Activated CD8-positive, alpha-beta memory T cell treated with anti-CD3 and anti-CD28 coated beads, Interleukin-2, amount 50 U/mL, for 48 hours (primary cell): ENCODE results near the gene RPTOR.
A peak's percentile ranks its signal among the peaks of the same experiment; 100 is the strongest.

ENCODE experiments used
- DNase-seq: peaks from one replicate; pipeline ENCODE4 v3.0.0-alpha.2; 2020

Gene RPTOR

GRCh38 chr17:80770881-80771611 lies 226.4 kb downstream of the RPTOR start:
- no peak for DNase-seq

- no peak for DNase-seq
These were observed 227.0 kb downstream of the RPTOR start for GRCh38 chr17:80771612-80772005.

- no peak for DNase-seq
These were observed 228.2 kb downstream of the RPTOR start for GRCh38 chr17:80772906-80773242.

- DNase-seq = no peak
These were observed 228.8 kb downstream of the RPTOR start for GRCh38 chr17:80773243-80773991.

DNA sequence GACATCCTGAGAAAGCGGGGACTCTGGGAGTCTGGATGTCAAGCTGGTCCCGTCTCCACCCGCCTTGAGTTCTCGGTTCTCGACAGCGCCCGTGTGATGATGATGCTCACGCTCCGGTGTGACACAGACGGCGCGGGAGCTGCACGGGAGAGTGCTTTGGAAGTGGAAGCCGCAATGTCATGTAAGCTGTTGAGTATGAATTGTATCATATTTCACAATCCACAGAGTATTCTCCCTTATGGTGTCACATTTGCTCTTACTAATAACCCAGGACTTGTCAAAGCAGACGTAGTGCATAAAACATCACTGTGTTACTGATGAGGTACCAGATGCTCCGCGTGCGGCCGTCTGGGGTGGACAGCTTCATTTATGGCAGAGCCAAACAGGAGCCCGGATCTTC lies 229.5 kb downstream of the RPTOR start:
- no peak for DNase-seq

DNA sequence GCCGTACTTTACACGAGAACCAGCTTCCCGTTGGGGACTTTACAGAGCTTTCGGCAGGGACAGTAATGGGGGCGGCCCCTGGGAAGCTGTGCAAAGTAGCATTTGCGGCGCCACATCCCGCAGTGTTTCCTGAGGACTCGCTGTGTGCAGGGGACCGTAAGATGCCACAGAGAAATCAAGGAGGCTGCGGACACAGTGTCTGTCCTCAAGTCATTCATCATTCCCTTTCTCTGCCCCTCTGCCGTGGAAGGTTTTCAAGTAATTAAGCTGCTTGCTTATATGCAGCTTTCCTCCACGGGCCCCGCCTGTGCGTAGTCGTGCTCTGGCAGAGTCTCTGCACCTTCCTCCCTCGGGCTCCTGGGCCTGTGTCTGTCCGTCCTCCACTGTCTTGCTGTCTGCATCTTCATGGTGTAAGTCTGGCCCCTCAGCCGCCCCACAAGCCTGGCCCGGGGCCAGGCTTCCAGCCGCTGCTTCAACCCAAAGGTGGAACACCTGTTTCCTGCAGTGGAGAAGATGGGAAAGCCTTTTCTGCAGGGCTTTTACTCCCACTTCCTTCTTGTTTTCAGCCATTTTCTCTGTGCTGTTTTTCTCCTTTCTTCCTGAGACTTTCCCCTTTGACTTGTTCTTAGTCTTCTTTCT lies 230.1 kb downstream of the RPTOR start:
- DNase-seq = no peak

DNA sequence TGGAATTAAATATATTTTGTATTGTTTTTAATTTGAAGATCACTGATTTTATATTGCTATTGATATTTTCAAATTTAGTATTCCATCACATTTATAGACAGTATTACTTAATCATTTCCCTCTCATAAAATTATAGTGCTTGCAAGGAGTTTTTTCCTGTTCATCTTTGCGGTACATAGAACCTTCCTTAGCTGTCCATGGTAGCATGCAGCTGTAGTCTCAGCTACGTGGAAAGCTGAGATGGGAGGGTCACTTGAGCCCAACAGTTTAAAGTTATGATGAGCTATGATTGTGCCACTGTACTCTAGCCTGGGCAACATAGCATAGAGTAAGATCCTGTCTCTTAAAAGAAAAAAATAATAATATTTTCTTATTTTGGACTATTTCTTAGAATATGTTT lies 231.2 kb downstream of the RPTOR start:
- DNase-seq = no peak

- no peak for DNase-seq
These were observed 232.6 kb downstream of the RPTOR start for GRCh38 chr17:80777274-80777673.

DNA sequence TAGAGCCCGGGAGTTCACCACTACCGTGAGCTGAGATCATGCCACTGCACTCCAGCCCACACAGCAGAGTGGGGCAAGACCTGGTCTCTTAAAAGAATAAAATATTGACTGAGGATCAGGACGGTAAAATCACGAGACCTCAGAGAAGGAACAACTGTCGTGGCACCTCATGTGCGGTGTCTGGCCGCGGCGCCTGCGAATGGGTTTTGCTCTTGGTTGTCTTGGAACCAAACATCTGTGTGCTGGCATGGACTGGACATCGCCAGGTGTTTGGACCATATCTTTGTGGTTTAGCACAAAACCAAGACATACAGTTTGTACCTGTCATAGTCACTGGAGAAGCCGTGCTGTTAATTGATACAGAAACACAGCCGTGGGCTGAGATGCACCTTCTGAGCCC lies 234.1 kb downstream of the RPTOR start:
- no peak for DNase-seq

GRCh38 chr17:80779336-80779735 lies 234.7 kb downstream of the RPTOR start:
- no peak for DNase-seq

DNA sequence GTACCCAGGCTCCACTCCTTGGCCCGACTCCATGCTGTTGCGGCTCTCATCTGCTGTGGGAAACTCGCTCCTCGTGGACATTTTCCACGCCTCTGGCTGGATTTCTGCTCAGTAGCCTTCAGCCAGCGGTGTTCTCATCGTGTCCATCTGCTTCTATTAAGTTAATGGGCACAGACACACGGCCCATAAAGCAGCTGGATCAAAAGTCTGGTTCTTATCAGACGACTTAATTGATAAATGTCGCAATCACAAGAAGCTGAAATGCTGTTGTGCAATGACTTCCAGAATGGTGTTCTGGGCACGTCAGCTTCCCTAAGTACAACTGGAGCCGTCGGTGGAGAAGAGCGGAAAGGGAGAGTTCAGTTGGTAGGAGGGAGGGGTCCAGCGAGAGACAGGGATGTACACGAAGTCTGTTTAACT lies 235.3 kb downstream of the RPTOR start:
- no peak for DNase-seq

GRCh38 chr17:80780381-80781198 lies 236.0 kb downstream of the RPTOR start:
- DNase-seq = no peak

GRCh38 chr17:80781211-80781610 lies 236.6 kb downstream of the RPTOR start:
- no peak for DNase-seq

DNA sequence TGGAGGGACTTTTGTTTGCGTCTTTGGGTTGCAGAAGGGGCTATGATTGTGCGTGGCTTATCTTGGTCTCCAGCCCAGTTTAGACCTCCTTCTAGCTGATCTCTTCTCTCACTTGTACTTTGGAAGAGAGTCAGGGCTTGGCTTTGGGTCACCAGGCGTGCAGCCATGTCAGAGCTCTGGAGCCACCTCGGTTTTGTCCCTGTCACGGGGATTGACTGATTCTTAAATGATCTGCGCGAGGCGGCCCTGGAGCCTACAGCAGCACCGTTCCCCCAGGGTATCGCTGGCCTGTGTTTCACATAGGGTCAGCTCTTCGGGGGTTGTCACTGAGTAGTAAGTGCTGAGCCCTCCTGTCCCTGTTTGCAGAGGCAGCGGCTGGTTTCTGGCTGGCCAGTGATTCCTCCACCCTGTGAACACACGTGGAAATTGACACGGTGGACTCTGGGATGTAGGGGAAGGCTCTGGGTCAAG lies 237.2 kb downstream of the RPTOR start:
- DNase-seq = no peak

DNA sequence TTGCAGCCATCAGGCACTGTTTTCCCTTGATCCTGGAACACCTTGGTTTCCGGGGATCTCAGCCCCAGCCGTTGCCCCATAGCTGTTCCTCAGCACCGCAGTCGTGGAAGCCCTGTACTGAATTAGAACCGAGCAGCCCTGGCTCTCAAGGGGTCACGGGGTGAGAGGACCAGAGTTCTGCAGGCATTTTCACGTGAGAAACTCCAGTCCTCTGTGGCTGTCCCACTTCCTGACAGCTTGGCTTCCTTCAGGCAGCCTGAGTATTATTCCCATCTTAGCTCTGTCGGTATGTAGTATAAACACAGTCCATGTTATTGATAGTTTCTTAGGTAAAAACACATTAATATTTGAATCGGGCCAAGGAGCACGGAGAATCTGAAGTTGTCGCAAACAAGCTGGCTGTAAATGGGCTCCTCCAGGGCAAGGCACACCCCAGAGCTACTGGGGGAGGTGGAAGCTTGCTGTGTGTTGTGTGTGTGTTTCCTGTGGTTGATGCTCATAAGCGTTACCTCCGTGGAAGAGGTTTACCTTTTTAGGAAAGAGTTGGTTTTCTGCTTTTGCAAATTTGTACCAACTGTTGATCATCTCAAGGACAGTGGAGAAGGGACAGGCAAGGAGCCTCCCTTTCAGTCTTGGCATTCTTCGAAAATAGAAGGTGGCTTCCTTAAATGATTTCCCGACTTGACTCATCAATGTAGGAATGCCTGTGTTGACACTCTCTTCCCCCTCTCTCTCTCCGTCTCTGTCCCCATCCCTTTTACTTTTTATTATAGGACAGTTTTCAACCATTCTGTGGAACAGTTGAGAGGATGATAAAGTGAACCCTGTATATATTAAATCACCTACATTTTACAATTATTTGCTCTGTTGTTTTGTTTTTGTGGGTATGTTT lies 238.1 kb downstream of the RPTOR start:
- DNase-seq = no peak

GRCh38 chr17:80783486-80783885 lies 238.8 kb downstream of the RPTOR start:
- no peak for DNase-seq

DNA sequence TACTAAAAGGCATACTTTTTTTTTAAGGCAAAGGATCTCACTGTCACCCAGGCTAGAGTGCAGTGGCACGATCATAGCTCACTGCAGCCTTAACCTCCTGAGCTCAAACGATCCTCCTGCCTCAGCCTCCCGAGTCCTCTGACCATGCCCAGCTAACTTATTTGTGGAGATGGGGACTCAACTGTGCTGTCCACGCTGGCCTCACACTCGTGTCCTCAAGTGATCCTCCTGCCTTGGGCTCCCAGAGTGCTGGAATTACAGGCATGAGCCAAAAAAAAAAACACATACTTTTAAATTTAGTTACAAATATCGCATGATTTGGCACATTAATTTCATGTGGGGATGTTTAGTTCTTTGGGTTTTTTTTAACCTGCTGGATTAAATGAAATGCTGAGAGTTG lies 239.3 kb downstream of the RPTOR start:
- no peak for DNase-seq

DNA sequence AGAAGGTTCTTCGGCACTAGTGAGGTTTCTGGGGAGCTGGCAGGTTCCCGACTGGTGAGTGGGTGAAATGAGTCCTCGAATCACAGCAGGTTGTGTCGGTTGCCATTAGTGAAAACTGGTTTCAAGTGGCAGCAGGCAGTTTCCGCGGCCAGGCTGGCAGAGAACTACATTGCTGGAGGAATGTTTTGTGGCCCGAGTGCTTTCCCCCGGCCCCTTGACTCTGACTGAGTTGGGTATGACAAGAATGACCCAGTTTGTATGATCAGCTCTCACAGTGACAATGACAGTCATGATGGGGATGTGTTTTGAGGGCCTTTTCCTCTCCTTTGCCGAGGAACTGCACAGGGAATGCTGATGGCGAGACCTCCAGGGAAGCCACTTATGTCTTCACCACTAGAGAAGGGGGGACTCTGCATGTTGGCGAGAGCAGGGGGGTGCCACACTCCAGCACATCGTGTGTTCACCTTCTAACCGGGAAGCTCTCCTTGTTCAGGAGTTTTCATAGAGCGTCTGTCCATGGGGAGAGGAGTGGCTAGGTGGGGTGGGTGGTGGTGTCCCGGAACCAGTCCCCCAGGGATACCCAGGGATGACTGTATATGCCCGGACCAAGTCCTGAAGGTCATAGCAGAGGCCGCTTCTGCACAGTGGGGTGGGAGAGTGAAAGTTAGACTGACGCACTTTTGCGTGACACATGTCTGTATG lies 241.0 kb downstream of the RPTOR start:
- peak; percentile 64 for DNase-seq

DNA sequence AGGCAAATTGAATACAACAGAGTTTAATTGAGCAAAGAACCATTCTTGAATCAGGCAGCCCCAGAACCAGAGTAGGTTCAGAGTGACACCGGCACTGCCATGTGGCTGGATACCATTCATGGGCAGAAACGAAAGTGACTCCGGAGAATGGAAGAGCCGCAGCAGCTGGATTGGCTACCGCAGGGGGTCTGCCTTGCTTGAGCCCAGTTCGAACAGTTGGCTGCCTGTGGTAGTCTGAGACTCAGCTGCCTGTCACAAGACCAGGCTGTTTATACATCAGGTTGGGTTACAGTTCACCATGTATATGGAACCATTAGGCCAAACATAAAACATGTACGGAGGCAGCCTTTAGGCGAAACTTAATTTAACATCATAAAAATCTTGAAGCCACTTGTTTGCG lies 241.8 kb downstream of the RPTOR start:
- DNase-seq = peak; percentile 40

DNA sequence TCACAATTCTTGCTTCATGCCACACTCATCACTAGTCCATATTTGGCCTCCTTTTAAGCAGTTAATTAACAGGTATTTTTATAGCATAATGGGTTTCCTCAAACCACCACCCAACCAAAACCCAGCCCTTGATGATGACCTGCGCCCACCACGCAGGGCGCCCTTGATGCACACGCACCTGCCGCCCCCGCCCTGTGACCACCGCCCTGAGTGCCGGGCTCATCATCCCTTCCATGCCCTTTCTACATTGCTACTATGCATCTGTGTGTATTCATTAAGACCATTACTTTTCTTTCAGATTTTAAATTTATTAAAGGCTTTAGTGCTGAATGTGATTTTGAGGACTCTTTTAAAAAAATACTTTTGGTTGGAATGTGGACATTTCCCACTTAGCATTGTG lies 242.2 kb downstream of the RPTOR start:
- no peak for DNase-seq

- DNase-seq = no peak
These were observed 243.2 kb downstream of the RPTOR start for GRCh38 chr17:80787881-80788280.
